ENCODE results near the gene HS6ST3. TPM values are rescaled to one million over a fixed set of nuclear protein-coding genes. Genes with fewer than 3 reads are reported as not detected.

HS6ST3 gene
- total RNA-seq, 6 donors from 2014 or later = 0.03 to 1.0 (median 0.22) TPM; not detected in 1

GRCh38 chr13:96690998-96691397 lies 601.1 kb downstream of the HS6ST3 start:
- H3K27ac ChIP-seq = no peak overlapping the region
- ATAC-seq (ENCODE audit: low FRiP score in 2 of 2) (no peak), DNase-seq (no peak)
- no peaks in the 10 kb centered on the region for H3K9me3 ChIP-seq
- H3K36me3 ChIP-seq = no peaks in the 10 kb centered on the region
- H3K4me3 ChIP-seq = no peak overlapping the region
- no peaks in the 10 kb centered on the region for H3K27me3 ChIP-seq
- no peak for TF ChIP-seq EP300 (IDR thresholded peaks at IDR 0.05)
- no peak for TF ChIP-seq POLR2AphosphoS5 (IDR thresholded peaks at IDR 0.05)
- TF ChIP-seq, protein P1, sequence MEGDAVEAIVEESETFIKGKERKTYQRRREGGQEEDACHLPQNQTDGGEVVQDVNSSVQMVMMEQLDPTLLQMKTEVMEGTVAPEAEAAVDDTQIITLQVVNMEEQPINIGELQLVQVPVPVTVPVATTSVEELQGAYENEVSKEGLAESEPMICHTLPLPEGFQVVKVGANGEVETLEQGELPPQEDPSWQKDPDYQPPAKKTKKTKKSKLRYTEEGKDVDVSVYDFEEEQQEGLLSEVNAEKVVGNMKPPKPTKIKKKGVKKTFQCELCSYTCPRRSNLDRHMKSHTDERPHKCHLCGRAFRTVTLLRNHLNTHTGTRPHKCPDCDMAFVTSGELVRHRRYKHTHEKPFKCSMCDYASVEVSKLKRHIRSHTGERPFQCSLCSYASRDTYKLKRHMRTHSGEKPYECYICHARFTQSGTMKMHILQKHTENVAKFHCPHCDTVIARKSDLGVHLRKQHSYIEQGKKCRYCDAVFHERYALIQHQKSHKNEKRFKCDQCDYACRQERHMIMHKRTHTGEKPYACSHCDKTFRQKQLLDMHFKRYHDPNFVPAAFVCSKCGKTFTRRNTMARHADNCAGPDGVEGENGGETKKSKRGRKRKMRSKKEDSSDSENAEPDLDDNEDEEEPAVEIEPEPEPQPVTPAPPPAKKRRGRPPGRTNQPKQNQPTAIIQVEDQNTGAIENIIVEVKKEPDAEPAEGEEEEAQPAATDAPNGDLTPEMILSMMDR (IDR thresholded peaks at IDR 0.05) = no peak
- no peak for TF ChIP-seq POLR2A (IDR thresholded peaks at IDR 0.05)
- H3K4me1 ChIP-seq = no peaks in the 10 kb centered on the region

DNA sequence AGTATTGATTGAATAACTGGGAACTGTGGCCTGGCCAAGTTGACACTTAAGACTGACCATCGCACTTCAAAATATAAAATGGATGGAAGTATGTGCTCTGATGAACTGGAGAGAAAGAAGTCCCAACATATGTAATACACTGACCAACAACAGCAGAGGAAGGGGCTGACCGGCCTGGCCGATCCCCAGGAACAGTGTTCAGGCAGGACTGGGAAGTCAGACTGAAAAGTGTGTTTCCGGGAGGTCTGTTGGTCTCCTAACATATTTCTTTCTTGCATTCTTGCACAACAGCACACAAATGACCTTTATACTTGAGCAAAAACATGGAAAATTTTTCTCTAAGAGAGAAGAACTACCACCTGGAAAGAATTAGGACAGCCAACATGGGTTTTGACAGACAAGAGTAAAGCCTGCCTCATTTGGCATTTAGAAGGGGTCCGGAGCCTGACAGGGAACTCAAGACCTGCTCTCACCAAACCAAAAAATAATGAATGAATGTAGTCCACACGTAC lies 606.5 kb downstream of the HS6ST3 start:
- no peaks in the 10 kb centered on the region for H3K9me3 ChIP-seq
- WGBS, 2 donors = 84 to 87% methylated on average over 6 of the region's 6 CpGs
- TF ChIP-seq POLR2A (IDR thresholded peaks at IDR 0.05) (no peak), EP300 (IDR thresholded peaks at IDR 0.05) (no peak), POLR2AphosphoS5 (IDR thresholded peaks at IDR 0.05) (no peak)
- TF ChIP-seq, protein P1 (IDR thresholded peaks at IDR 0.05) = no peak

GRCh38 chr13:96700657-96701056 lies 610.8 kb downstream of the HS6ST3 start:
- H3K36me3 ChIP-seq = no peaks in the 10 kb centered on the region
- no peaks in the 10 kb centered on the region for H3K4me1 ChIP-seq
- ATAC-seq (ENCODE audit: low FRiP score in 2 of 2) = no peak
- no peaks in the 10 kb centered on the region for H3K27me3 ChIP-seq
- no peaks in the 10 kb centered on the region for H3K9me3 ChIP-seq
- no peak overlapping the region for H3K4me3 ChIP-seq
- no peak overlapping the region for H3K27ac ChIP-seq
- DNase-seq = no peak
- WGBS, 2 donors = 73 to 77% methylated on average over 2 of the region's 2 CpGs
- TF ChIP-seq, protein P1 (IDR thresholded peaks at IDR 0.05) = no peak
- TF ChIP-seq POLR2A (IDR thresholded peaks at IDR 0.05) (no peak), EP300 (IDR thresholded peaks at IDR 0.05) (no peak), POLR2AphosphoS5 (IDR thresholded peaks at IDR 0.05) (no peak)

More for the DNA sequence above, 606.5 kb downstream of the HS6ST3 start:
- H3K36me3 ChIP-seq = no peaks in the 10 kb centered on the region
- DNase-seq (no peak), ATAC-seq (ENCODE audit: low FRiP score in 2 of 2) (no peak)
- no peaks in the 10 kb centered on the region for H3K4me1 ChIP-seq
- no peak overlapping the region for H3K27ac ChIP-seq
- no peak overlapping the region for H3K4me3 ChIP-seq
- no peaks in the 10 kb centered on the region for H3K27me3 ChIP-seq

DNA sequence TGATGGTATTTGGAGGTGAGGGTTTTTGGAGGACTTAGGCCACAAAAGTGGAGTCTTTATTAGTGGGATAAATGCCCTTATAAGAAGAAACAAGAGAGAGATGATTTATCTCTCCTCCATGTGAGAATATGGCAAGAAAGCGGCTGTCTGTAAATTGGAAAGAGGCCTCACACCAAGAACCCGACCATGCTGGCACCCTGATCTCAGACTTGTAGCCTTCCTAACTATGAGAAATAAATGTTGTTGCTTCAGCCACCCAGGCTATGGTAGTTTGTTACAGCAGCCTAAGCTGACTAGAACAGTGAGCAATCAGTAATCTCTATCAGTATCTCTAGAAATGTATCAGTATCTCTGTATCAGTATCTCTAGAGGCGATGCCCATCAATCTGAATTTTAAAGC lies 617.2 kb downstream of the HS6ST3 start:
- no peaks in the 10 kb centered on the region for H3K4me1 ChIP-seq
- no peaks in the 10 kb centered on the region for H3K36me3 ChIP-seq
- H3K9me3 ChIP-seq = no peaks in the 10 kb centered on the region
- ATAC-seq (ENCODE audit: low FRiP score in 2 of 2) = no peak
- TF ChIP-seq EP300 (IDR thresholded peaks at IDR 0.05) = no peak
- no peak overlapping the region for H3K4me3 ChIP-seq
- 87 to 90% methylated on average over 3 of the region's 3 CpGs for whole genome bisulfite sequencing, 2 donors
- no peak overlapping the region for H3K27ac ChIP-seq
- no peaks in the 10 kb centered on the region for H3K27me3 ChIP-seq
- no peak for DNase-seq

DNA sequence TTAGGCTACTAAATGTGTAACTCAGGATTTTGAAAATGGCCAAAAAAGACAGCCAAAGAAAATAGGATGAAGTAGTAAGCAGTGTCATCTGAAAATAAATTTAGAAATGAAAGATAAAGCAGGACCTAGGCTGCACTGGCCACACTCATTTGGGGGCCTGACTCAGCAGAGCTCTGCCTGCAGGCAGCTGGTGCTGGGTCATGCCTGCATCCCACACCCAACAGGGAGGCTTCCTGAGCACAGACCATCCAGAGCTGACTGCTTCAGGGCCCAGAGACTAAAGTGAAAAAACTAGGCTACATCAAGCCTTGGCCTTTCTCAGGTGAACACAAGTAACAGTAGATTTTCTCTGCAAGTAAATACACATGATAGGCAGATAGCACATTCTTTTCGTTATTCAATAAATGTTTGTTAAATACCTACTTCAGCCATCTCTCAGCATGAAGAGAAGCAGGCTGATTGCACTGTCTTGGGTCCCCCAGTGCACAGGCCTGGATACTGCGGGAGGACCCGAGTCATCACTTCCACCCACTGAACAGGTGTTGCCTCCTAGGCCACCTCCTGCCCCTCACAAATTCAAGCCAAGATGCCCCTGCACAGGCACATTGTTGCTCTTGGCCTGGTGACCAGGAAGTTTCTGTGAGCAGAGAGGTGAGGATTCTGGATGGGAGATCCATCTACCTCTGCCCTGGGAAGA lies 620.4 kb downstream of the HS6ST3 start:
- WGBS, 2 donors = 82 to 90% methylated on average over 3 of the region's 3 CpGs

More for the DNA sequence above, 620.4 kb downstream of the HS6ST3 start:
- Histone ChIP-seq H3K4me3 (no peak overlapping the region), H3K27ac (no peak overlapping the region), H3K9me3 (no peaks in the 10 kb centered on the region), H3K27me3 (no peaks in the 10 kb centered on the region), H3K4me1 (no peaks in the 10 kb centered on the region), H3K36me3 (no peaks in the 10 kb centered on the region)
- no peak for TF ChIP-seq EP300 (IDR thresholded peaks at IDR 0.05)
- TF ChIP-seq, protein P1 (IDR thresholded peaks at IDR 0.05) = no peak
- TF ChIP-seq POLR2AphosphoS5 (IDR thresholded peaks at IDR 0.05) = no peak
- TF ChIP-seq POLR2A (IDR thresholded peaks at IDR 0.05) = no peak
- DNase-seq = no peak
- peak in 1 of 2 donors; percentile 51 for ATAC-seq (ENCODE audit: low FRiP score in 2 of 2)

Measured in upper lobe of left lung (tissue), 6 donors.